ENCODE measurements around the gene PAN3.

PAN3 gene

DNA sequence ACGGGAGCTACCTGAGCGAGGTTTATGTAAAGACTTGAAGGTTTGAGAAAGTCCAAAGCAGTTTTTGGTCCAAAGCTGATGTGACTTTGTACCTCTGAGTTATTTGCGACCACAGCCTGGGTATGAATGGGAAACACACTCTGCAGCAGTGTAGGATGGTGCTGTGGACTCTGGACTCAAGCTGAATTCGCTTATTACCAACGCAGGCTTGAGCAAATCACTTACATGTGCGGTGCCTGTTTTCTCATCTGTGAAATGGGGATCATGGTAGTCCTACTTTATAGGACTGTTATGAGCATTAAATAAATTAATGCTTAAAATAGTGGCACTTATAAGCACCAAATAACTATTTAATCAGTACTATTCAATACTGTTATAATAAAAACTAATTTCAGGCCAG lies 176.5 kb downstream of the PAN3 start:
- DNase-seq = no peak

DNA sequence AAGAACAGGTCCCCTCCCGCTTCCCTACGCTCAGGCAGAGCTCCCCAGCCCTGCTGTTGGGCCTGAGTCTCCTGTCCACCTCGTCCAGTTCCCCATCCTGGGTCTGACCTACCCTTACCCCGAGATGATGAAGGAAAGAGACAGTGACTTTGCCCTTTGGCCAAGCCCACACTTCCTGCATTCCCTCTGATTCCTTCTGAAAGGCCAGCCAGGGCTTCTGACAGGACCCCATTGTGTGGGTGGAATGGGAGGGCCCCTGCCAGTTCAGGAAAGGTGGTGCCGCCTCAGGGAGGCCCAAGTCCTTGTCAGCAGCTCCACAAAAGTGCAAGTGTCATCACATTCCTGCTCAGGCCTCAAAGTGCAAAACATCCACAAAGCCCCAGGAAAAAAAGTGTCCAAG lies 177.8 kb downstream of the PAN3 start:
- no peak for DNase-seq

DNA sequence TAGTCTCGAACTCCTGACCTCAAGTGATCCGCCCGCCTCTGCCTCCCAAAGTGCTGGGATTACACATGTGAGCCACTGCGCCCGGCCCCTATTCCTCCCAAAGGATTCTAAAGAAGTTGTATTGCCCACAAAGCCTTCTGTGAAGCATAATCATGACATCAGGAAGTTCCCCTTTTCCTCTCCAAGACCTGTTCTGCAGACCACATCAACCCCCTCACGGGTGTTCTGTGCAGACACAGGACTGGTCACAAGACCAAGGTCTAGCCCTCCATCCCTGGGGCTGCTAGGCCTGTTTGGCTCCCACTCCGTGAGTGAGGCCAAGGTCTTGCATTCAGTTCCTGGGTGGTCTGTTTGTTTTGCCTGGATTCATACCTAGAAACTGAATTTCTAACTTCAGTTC lies 178.5 kb downstream of the PAN3 start:
- no peak for DNase-seq

DNA sequence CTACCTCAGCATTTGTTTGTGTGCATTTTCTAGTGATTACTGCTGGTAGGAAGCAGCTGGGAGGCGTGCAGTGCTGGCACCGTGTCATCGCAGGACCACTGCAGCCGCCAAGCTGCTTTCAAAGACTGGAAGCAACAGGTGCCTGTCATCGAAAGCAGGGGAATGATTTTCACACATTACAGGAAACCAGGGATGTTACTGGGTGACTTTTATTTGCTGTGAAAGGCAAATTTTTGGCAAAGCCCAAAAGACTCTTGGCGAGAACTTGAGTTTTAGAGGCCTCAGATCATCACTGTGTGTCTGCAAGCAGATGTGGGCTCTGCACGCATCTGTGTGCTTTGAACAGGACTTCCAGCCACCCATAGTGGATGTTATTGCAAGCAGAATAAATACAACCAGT lies 180.2 kb downstream of the PAN3 start:
- no peak for DNase-seq

- no peak for DNase-seq
These were observed 181.2 kb downstream of the PAN3 start for GRCh38 chr13:28319528-28319927.

DNA sequence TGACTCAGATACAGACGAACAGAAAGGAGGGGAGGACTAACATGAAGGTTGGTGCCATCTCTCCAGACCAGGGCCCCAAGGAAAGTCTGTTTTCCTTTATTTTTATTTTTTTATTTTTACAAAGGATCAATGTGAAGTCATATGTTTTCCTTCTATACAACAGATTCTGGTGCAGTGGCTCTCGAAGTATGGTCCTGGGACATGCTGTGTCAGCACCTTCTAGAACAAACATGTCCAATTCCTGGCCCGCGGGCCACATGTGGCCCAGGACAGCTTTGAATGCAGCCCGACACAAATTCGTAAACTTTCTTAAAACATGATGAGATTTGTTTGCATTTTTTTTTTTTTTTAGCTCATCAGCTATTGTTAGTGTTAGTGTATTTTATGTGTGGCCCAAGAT lies 181.9 kb downstream of the PAN3 start:
- DNase-seq = no peak

- DNase-seq = no peak
These were observed 182.7 kb downstream of the PAN3 start for GRCh38 chr13:28320884-28321574.

DNA sequence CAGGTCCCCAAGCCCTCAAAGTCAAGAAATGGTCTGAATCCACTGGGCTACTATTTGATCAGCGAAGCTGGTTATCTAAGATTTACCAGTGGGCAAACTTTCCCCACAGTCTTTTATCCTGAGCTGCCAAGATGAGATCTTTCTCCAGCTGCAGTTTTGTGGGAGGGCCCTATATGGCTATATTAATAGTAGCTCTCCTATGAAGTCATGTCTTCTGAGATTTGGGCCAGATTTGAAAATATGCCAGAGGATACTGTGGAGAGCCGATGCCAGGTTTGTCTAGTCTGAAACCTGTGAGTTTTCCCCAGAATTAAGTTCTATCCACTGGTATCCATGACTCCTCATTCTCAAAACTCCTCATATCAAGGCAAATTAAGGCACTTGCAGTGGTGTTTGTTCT lies 183.4 kb downstream of the PAN3 start:
- no peak for DNase-seq

GRCh38 chr13:28322256-28322905 lies 184.0 kb downstream of the PAN3 start:
- DNase-seq = no peak

DNA sequence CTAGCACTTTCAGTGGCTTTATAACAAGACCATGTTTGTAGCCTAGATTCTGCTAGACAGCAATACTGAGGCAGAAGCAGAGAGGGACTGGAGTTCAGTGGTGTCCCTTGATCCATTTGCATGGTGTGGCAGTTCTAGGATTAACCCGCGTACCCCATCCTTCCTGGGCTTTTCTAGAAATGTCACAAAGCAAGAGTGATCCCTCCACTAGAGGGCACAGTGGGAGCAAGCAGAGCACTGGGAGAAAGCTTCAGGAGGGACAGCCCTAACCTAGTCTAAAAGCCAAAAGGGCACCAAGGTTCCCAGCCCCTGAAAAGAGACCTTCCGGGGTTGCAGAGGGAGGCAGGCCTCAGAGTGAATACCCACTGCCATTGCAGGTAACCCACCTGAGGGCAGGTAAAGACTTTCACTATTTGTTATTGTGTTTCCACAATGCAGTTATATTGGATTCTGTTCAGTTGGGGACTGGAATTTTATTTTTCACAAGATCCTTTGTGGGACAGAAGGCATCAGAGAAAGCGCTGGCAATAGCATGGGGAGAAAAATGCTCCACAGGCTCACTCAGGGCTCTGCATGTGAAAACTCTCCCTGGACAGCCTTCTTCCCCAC lies 185.9 kb downstream of the PAN3 start:
- peak in 2 of 4 experiments; percentile 0 to 14 for DNase-seq

GRCh38 chr13:28325022-28325421 lies 186.7 kb downstream of the PAN3 start:
- DNase-seq = no peak

DNA sequence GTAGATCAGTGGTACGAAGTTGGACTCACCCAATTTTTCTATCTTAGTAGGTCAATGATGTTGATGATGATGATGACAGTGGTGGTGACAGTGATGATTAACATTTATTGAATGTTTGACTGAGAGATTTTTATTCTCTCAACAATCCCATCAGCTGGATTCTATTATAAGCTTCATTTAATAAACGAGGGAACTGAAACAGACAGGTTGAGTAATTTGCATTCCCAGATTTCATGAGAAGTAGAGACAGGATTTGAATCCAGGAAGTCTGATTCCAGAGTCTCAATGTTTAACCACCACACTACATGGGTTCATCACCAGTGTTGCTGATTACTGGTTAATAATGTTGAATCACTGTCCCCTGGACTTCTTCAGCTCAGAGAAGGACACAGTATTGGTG lies 187.7 kb downstream of the PAN3 start:
- DNase-seq = no peak

DNA sequence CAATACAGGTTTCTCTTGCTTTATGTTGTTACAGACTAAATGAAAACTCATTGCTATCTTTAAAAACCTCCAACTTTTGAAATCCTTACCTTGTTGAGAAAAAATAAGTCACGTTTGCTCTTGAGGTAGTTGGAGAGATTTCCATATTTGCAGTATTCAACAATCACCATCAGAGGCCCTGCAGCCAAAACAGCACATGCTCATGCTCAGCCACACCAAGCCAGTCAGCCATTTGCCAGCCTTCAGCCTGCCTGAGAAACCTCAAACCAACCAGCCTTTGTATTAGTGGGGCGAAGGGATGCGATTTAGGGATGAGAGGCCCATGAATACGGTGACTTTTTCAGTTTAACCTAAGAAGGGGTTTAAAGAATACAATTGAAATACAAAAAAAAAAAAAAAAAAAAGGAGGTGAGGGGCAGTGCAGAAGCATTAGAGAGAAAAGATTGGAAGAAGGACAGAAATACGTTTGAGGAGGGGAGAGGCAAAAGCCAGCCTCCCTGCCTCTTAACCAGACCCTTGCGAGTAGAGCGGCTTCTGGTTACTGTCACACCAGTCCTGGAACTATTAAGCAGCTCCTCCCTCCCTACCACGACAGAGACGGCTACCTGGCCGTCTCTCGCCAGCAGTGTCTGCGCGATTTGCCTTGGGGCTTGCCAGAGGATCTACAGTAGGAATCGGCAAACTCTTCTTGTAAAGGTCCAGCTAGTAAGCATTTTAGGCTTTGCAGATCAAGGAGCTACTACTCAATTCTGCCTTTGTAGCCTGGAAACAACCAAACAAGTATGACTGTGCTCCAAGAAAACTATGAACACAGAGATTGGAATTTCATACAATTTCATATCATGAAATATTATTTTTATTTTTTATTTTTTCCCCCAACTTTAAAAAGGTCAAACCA lies 189.3 kb downstream of the PAN3 start:
- DNase-seq = no peak

DNA sequence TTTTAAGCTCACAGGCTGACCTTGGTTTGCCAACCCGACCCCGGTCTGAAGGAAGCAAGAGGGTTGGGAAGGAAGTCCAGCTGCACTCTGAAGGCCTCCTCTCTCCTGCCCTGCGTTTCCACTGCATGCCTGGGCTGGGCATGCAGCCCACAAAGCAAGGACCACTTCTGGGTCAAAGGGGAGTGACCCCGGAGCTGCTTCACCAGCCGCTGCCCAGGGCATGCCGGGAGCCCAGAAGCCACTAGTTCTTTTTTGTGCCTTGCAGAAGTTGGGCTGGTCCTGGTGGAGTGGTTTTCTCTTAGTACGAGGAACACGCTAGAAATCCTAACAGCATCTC lies 189.9 kb downstream of the PAN3 start:
- no peak for DNase-seq

DNA sequence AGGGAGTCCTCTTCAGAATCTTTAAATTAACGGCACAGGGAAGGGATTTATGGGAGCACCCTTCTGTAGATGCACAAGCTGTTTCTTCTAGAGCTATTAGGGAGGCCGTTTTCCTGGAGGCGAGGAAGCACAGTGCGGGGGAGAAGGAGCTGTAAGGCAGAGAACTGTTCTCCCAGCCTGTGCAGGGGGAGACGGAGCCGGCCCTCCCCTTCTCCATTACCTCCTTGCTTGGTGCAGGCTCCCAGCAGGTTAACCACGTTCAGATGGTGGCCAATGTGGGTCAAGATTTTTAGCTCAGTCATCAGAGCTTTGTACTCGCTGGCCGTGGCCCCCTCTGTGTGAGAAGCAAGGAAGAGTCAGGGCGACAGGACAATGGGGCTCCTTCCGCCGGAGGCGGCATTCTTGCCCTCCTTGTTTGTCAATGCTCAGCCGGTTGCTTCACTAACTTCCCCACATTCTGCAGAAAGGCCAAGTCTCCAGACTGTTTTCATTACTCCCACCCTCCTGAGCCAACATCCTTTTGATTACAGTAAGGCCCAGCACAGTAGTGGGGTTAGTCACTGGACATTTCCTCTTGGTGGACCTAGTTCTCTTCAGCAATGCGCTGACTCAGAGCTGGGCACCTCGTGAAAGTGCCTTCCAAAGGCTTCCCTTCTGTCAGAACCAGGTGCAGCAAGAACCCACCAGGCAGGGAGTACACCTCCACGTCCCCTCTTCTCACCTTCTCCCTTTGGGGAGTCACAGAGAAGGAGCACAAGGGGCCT lies 191.2 kb downstream of the PAN3 start:
- no peak for DNase-seq

GRCh38 chr13:28333204-28333881 lies 195.0 kb downstream of the PAN3 start:
- DNase-seq = no peak

DNA sequence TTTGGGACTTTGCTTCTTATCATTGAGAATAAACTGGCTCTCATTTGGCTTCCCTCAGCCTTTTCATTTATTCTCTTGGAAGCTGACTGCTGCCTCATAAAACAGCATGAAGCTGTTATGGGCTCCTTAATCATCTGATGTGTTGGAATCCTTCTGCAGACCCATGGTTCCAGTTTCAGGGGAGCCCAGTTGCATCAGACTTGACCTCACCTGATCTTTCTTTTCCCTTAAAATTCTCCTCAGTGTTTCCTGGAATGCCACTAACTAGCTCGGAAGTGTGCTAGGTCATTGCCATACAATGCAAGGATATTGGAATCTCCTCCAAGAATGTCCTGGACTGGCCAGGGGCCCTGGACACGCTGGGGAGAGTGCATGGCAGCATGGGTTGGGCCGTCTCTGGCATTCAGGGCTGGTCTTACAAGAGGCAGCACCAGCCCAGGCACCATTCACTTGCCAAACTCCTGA lies 197.9 kb downstream of the PAN3 start:
- DNase-seq = no peak

DNA sequence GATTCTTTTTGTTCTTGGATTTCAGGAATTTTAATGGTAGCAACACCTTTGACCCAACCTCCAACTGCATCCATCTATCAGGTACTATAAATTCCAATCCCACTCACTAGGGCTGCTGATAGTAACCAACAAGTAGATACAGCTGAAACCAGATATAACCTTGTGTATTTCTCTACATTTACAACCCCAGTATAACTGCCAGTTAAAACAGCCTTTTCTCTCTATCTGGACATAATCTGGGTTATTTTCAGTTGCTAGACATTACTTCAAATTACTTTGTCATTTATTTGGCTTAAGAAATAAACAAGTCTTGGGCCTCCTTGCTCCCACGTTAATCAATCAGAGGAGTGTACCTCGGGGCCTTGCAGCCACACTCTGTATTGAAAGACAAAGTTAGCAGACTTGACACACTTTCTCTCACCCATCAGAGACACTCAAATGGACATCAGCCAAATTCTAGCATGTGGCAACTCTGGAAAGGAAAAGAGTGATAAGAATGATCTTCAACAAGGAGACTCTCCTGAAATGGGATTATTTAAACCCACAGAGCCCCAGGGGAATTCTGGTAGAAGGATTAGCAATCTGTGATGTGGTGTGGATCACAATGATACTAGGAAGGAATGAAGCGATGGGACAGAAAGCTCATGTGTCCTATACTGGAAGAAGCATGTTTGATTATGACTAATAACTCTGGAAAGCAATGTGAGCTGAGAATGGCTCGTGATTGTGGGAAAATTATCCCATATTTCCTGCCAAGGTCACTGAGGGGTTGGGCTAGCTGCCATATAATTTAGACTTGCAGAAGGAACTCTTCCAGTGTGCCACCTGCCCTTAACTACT lies 199.0 kb downstream of the PAN3 start:
- no peak for DNase-seq

DNA sequence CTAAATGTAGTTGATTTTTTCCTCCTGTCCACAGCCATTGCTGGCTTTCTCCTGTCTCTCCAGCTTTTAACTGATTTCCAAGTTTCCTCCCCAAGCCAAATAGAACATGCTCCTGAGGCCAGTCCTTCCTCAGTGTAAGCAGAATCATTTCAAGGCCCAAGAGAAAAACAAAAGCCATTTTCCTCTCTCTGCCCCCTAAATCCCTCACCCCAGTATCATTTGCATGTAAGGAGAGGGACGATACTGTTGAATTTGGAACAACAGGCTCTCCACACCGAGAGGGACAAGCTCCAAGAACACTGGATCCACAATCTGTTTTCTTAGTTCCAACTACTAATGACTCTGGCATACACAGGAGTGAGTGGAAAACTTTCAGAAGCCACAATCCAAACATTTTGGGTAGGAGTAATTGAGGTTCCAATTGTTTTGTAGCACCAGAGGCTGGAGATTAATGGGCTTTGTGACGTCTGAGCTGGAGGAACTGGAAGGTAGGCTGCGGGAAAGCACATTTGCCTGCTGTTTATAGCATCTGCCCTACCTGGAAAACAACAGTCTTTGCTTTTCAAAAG lies 199.7 kb downstream of the PAN3 start:
- no peak for DNase-seq

DNA sequence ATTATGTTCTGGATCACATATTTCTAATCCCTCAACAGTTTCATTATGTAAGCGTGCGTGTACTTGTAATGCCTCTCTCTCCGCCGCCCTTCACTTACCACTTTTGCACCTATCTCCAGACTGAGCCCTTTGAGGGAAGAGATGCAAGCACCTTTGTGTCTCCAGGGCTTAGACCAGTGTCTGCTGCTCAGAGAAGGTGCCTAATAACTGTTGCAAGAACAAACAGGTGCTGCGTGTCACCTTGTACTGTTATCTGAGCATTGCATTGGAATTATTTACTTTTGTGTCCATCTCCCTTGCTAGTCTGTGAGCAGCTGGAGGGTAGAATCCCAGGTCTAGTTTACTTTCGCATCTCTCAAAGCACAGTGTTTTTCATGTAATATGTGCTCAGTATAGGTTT lies 200.4 kb downstream of the PAN3 start:
- no peak for DNase-seq

DNA sequence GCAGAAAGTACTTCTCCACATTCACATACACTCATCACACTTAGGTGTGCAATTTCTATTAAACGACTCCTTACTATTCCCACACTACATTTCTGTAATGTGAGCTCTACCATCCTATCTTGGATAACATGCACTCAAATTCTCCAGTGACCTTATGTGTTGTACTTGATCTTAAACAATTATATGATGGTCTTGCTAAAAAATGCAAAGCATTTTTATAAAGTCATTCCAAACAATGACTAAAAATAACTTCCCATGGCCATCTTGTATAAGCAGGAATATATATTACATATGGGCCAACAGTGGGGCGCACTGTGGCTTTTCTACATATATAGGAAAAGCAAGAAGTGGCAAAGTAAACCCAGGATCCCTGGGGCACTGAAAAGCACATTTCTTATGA lies 201.1 kb downstream of the PAN3 start:
- DNase-seq = no peak
